ENCODE data around the gene C1QL4. TPM values are rescaled to one million over a fixed set of nuclear protein-coding genes. Genes with fewer than 3 reads are reported as not detected.
"Not testable (repeated sequence)": the region's sequence is repeated elsewhere in the genome, so short reads cannot be mapped to it uniquely, and the experiment has no call there.

C1QL4 gene
- total RNA-seq = 0.63 and 0.80 TPM in 2 replicates
- long read RNA-seq = 0 reads

GRCh38 chr12:49336645-49337584 lies at the start of gene C1QL4:
C1QL4 (minus strand) TSS chr12:49337188; CDS start chr12:49336477, 711 bp downstream.
- Mint-ChIP-seq H3K4me1 (peaks cover 45% of the 10 kb centered on the region), H3K4me3 (peak within 1 kb of the TSS; percentile 72), H3K9me3 (no peaks in the 10 kb centered on the region), H3K27ac (ENCODE audit: unreplicated experiment) (peak within 1 kb of the TSS; percentile 63), H3K36me3 (ENCODE audit: low read depth) (no peaks in the 10 kb centered on the region), H3K27me3 (ENCODE audit: low read depth) (peaks cover 77% of the 10 kb centered on the region)
- TF ChIP-seq, protein P1, sequence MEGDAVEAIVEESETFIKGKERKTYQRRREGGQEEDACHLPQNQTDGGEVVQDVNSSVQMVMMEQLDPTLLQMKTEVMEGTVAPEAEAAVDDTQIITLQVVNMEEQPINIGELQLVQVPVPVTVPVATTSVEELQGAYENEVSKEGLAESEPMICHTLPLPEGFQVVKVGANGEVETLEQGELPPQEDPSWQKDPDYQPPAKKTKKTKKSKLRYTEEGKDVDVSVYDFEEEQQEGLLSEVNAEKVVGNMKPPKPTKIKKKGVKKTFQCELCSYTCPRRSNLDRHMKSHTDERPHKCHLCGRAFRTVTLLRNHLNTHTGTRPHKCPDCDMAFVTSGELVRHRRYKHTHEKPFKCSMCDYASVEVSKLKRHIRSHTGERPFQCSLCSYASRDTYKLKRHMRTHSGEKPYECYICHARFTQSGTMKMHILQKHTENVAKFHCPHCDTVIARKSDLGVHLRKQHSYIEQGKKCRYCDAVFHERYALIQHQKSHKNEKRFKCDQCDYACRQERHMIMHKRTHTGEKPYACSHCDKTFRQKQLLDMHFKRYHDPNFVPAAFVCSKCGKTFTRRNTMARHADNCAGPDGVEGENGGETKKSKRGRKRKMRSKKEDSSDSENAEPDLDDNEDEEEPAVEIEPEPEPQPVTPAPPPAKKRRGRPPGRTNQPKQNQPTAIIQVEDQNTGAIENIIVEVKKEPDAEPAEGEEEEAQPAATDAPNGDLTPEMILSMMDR (conservative IDR thresholded peaks at IDR 0.05) = peak; percentile 99
- DNase-seq (ENCODE audit: low read depth, low spot score) = peak; percentile 98

DNA sequence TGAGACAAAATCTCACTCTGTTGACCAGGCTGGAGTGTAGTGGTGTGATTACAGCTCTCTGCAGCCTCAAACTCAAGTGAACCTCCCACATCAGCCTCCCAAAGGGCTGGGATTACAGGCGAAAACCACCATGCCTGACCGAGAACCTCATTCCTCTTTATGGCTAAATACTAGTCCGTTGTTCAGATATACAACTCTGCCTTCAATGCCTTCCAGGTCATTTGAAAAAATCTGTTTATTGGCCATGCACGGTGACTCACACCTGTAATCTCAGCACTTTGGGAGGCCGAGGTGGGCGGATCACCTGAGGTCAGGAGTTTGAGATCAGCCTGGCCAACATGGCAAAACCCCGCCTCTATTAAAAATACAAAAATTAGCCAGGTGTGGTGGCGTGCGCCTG lies 43.2 kb upstream of the C1QL4 start:
- H3K9me3 Mint-ChIP-seq; H3K4me1 Mint-ChIP-seq; H3K27me3 Mint-ChIP-seq (ENCODE audit: low read depth); DNase-seq (ENCODE audit: low read depth, low spot score); H3K36me3 Mint-ChIP-seq (ENCODE audit: low read depth); H3K27ac Mint-ChIP-seq (ENCODE audit: unreplicated experiment); H3K4me3 Mint-ChIP-seq: not testable (repeated sequence)

DNA sequence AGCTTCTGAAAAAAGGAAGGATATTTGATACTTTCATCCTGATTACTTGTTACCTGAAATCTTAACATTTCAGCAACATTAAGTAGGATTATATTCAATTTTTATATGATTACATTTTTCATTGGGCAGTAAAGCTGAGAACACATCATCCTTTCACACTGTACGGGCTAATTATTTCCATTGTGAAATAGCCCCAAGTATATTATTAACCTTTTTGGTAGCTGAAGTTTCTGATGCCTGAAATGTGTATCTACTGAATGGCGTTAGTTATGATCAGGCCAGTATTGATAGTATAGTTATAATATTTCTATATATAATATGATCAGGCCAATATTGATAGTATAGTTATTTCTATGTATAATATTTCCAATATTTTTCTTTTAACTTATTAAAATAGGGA lies 40.4 kb upstream of the C1QL4 start:
- no peak overlapping the region for H3K4me3 Mint-ChIP-seq

GRCh38 chr12:49375406-49375805 lies 38.4 kb upstream of the C1QL4 start:
- H3K36me3 Mint-ChIP-seq (ENCODE audit: low read depth) = peaks cover 3% of the 10 kb centered on the region
- no peak for DNase-seq (ENCODE audit: low read depth, low spot score)
- TF ChIP-seq, protein P1 (conservative IDR thresholded peaks at IDR 0.05) = no peak
- no peak overlapping the region for H3K27ac Mint-ChIP-seq (ENCODE audit: unreplicated experiment)
- no peaks in the 10 kb centered on the region for H3K9me3 Mint-ChIP-seq
- H3K4me3 Mint-ChIP-seq = no peak overlapping the region
- H3K4me1 Mint-ChIP-seq = peaks cover 8% of the 10 kb centered on the region
- no peaks in the 10 kb centered on the region for H3K27me3 Mint-ChIP-seq (ENCODE audit: low read depth)

More for the DNA sequence above, 40.4 kb upstream of the C1QL4 start:
- H3K9me3 Mint-ChIP-seq = no peaks in the 10 kb centered on the region
- H3K27me3 Mint-ChIP-seq (ENCODE audit: low read depth) = no peaks in the 10 kb centered on the region
- DNase-seq (ENCODE audit: low read depth, low spot score) = no peak
- no peak overlapping the region for H3K27ac Mint-ChIP-seq (ENCODE audit: unreplicated experiment)
- TF ChIP-seq, protein P1 (conservative IDR thresholded peaks at IDR 0.05) = no peak
- H3K36me3 Mint-ChIP-seq (ENCODE audit: low read depth) = peaks cover 3% of the 10 kb centered on the region
- no peaks in the 10 kb centered on the region for H3K4me1 Mint-ChIP-seq

DNA sequence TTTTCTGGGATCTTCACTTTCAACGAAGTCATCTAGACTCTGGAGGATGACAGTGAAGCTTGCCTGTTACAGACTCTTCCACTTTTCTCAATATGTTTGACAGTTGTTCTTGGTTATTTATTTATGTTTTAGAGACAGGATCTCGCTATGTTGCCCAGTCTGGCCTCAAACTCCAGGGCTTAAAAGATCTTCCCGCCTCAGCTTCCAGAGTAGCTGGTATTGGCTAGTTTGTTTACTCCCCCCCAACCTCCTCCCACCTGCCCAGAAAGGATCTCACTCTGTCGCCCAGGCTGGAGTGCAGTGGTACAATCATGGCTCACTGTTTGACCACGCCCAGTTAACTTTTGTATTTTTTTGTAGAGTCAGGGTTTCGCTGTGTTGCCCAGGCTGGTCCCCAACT lies 33.6 kb upstream of the C1QL4 start:
- Mint-ChIP-seq H3K4me3 (peak overlapping the region; percentile 5), H3K9me3 (no peaks in the 10 kb centered on the region), H3K36me3 (ENCODE audit: low read depth) (peaks cover 3% of the 10 kb centered on the region), H3K27ac (ENCODE audit: unreplicated experiment) (no peak overlapping the region), H3K4me1 (peaks cover 30% of the 10 kb centered on the region), H3K27me3 (ENCODE audit: low read depth) (no peaks in the 10 kb centered on the region)
- TF ChIP-seq, protein P1 (conservative IDR thresholded peaks at IDR 0.05) = no peak
- no peak for DNase-seq (ENCODE audit: low read depth, low spot score)
